Lower leg skin (tissue), 3 donors: ENCODE data around the gene JSRP1.

Source experiments
- CTCF ChIP-seq, 3 donors: fragments of 450-650 bp; IDR thresholded peaks; one replicate each; pipeline ENCODE4 v1.5.1; 2016; ENCODE audit warnings: antibody characterized with exemption in 3 of 3, mild to moderate bottlenecking in 3 of 3, moderate library complexity in 2 of 3
- POLR2A ChIP-seq, 2 donors: fragments of 450-650 bp; IDR thresholded peaks; one replicate each; pipeline ENCODE4 v1.6.1; 2016 to 2017; ENCODE audit warnings: antibody characterized with exemption in 2 of 2, mild to moderate bottlenecking in 1 of 2, moderate library complexity in 1 of 2

- TF ChIP-seq CTCF (IDR thresholded peaks at IDR 0.05) (no peak), POLR2A (IDR thresholded peaks at IDR 0.05) (no peak)
These were observed 34.9 kb downstream of the JSRP1 start for GRCh38 chr19:2221250-2221831.
